Duodenal mucosa (tissue), 2 donors: ENCODE results near the gene POLR1A.

Source experiments
- H3K27ac ChIP-seq: one replicate; pipeline ENCODE4 v1.7.0; 2013; ENCODE audit warnings: low read depth, low read length
- H3K27me3 ChIP-seq, 2 donors: one replicate each; pipeline ENCODE4 v1.7.0; 2013; ENCODE audit warnings: low read length in 2 of 2, control low read depth in 1 of 2; ENCODE audit not compliant: insufficient read depth in 2 of 2, control insufficient read depth in 1 of 2
- H3K36me3 ChIP-seq, 2 donors: one replicate each; pipeline ENCODE4 v1.7.0; 2013; ENCODE audit warnings: low read length in 2 of 2, control low read depth in 1 of 2; ENCODE audit not compliant: insufficient read depth in 2 of 2, control insufficient read depth in 1 of 2
- H3K4me1 ChIP-seq, 2 donors: one replicate each; pipeline ENCODE4 v1.7.0; 2013; ENCODE audit warnings: low read length in 2 of 2, control low read depth in 1 of 2; ENCODE audit not compliant: insufficient read depth in 2 of 2, control insufficient read depth in 1 of 2
- H3K4me3 ChIP-seq, 2 donors: one replicate each; pipeline ENCODE4 v1.7.0; 2013; ENCODE audit warnings: low read length in 2 of 2, low read depth in 1 of 2
- H3K9ac ChIP-seq, 2 donors: one replicate each; pipeline ENCODE4 v1.7.0; 2013; ENCODE audit warnings: low read length in 2 of 2, low read depth in 1 of 2
- H3K9me3 ChIP-seq, 2 donors: one replicate each; pipeline ENCODE4 v1.7.0; 2013; ENCODE audit warnings: low read length in 2 of 2, control low read depth in 1 of 2; ENCODE audit not compliant: control insufficient read depth in 1 of 2

POLR1A gene

DNA sequence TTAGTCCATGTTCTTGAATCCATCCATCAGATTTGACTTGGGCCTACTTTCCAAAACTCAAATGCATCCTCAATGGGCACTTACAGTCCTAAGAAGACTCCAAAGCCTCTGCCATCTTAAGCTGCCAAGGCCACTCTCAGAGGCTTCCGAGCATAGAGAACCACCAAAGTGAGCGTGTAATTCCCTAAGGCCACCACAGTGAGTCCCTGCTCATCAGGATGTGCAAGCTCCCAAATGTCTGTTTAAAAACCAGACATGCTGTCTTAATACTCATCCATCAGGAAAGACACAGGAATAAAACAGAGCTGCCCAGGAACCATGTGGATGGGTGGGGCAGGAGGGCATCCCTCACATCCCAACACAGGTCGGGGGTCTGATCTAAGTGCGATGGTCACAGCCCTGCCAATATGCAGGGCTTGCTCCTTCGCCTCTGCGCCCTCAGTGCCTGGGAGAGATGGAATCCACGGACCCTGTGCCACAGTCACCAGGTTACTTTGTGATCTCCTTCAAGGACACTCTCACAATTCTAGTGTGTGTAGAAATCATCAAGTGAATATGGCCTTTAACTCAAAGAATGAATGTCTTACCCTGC, 80.4 kb downstream of the POLR1A start:
- Histone ChIP-seq H3K9ac (no peak overlapping the region), H3K27ac (no peak overlapping the region), H3K36me3 (peaks cover 32 to 51% of the 10 kb centered on the region in 2 donors), H3K9me3 (no peaks in the 10 kb centered on the region), H3K4me1 (no peaks in the 10 kb centered on the region), H3K4me3 (no peak overlapping the region), H3K27me3 (no peaks in the 10 kb centered on the region)

DNA sequence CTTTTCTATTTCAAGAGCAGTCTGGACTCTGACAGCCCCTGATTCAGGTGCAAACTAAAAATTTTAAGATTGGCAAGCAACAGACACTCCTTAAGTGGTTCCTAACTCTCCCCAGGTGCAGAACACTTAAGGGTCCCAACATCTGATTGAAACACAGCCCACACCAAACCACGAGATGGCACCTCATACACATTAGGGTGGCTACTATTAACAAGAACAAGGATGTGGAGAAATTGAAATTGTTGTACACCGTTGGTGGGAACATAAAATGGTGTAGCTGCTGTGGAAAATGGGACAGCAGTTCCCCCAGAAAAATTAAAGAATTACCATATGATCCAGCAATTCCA, 82.3 kb downstream of the POLR1A start:
- no peaks in the 10 kb centered on the region for H3K27me3 ChIP-seq
- H3K36me3 ChIP-seq, result peaks cover 24 to 33% of the 10 kb centered on the region in 2 donors
- H3K27ac ChIP-seq, result no peak overlapping the region
- H3K4me3 ChIP-seq, result no peak overlapping the region
- no peaks in the 10 kb centered on the region for H3K9me3 ChIP-seq
- H3K9ac ChIP-seq, result no peak overlapping the region
- no peaks in the 10 kb centered on the region for H3K4me1 ChIP-seq

GRCh38 chr2:86022661-86023365, 82.9 kb downstream of the POLR1A start:
- Histone ChIP-seq H3K9ac (no peak overlapping the region), H3K27ac (no peak overlapping the region)

DNA sequence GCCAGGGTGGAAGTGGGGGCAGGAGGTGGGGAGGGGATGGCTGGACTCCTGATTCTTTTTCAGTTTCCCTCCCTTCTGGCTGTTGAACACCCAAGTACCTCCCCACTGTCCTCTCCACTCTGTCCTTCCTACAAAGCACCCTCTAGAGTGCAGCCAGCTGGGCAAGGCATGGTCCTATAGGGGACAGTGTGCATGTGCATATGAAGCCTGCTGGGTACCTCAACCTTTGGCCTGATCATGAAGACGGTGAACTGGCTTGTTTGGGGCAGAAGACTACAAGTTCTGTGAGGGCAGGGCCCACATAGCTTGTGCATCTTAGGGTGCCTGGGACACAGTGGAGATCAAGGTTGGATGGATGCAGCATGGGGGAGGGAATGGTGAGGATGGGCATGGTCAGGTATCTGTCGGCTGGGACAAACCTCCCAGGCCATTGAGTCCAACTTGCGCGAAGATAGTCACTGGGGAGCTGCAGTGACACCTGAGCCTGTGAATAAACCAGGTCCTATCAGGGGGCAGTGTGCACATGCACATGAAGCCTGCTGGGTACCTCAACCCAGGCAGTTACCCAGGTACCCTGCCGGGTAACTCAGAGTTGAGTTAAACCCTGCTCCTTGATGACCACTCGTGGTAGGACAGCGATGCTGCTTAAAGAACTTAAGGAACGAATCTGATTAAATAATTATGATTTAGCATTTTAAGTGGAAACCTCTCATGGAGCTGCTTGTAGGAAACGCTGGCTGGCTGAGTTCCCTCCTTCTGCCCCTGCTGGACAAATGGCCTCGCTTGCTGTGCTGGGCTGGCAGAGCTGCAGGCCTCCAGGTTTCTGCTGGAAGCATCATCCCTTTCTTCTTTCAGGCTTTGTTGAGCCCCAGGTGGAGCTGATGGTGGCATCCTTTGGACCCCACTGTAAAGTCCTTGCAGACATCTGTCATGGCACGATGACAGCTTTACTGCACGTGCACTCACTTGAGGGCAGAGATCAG, 84.0 kb downstream of the POLR1A start:
- no peak overlapping the region for H3K27ac ChIP-seq
- H3K4me1 ChIP-seq, result peaks cover 0 to 4% of the 10 kb centered on the region in 2 donors
- no peaks in the 10 kb centered on the region for H3K9me3 ChIP-seq
- H3K4me3 ChIP-seq, result no peak overlapping the region
- no peak overlapping the region for H3K9ac ChIP-seq
- H3K36me3 ChIP-seq, result peaks cover 11 to 17% of the 10 kb centered on the region in 2 donors
- no peaks in the 10 kb centered on the region for H3K27me3 ChIP-seq

More at GRCh38 chr2:86022661-86023365, 82.9 kb downstream of the POLR1A start:
- Histone ChIP-seq H3K4me3 (no peak overlapping the region), H3K9me3 (no peaks in the 10 kb centered on the region), H3K36me3 (peaks cover 18 to 28% of the 10 kb centered on the region in 2 donors), H3K4me1 (no peaks in the 10 kb centered on the region), H3K27me3 (no peaks in the 10 kb centered on the region)

DNA sequence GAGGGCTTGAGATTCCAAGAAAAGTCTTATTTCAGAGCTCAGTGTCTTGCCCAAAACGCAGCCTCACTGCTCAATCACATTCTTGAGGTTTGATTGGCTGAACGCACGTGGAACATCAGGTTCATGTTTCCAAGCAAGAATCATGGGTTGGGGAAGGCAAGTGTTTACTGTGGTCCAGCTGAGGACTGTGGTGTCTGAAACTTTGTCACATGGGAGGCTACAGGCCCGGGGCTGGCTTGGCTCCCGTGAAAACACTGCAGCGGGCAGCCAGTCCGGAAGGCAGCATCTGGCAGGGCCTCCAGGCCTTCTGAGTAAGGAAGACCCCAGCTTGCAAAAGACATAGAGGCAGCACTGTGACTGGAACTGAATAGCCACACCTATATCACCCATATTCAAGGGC, 84.7 kb downstream of the POLR1A start:
- Histone ChIP-seq H3K36me3 (peaks cover 8 to 10% of the 10 kb centered on the region in 2 donors), H3K4me1 (peaks cover 0 to 4% of the 10 kb centered on the region in 2 donors), H3K27me3 (no peaks in the 10 kb centered on the region), H3K9me3 (no peaks in the 10 kb centered on the region), H3K27ac (no peak overlapping the region), H3K4me3 (no peak overlapping the region), H3K9ac (no peak overlapping the region)

- H3K4me1 ChIP-seq, result peaks cover 0 to 4% of the 10 kb centered on the region in 2 donors
- no peak overlapping the region for H3K27ac ChIP-seq
- H3K9me3 ChIP-seq, result no peaks in the 10 kb centered on the region
- H3K36me3 ChIP-seq, result no peaks in the 10 kb centered on the region
- no peaks in the 10 kb centered on the region for H3K27me3 ChIP-seq
- H3K4me3 ChIP-seq, result no peak overlapping the region
- H3K9ac ChIP-seq, result no peak overlapping the region
Measured at GRCh38 chr2:86019121-86019520, 86.6 kb downstream of the POLR1A start.

DNA sequence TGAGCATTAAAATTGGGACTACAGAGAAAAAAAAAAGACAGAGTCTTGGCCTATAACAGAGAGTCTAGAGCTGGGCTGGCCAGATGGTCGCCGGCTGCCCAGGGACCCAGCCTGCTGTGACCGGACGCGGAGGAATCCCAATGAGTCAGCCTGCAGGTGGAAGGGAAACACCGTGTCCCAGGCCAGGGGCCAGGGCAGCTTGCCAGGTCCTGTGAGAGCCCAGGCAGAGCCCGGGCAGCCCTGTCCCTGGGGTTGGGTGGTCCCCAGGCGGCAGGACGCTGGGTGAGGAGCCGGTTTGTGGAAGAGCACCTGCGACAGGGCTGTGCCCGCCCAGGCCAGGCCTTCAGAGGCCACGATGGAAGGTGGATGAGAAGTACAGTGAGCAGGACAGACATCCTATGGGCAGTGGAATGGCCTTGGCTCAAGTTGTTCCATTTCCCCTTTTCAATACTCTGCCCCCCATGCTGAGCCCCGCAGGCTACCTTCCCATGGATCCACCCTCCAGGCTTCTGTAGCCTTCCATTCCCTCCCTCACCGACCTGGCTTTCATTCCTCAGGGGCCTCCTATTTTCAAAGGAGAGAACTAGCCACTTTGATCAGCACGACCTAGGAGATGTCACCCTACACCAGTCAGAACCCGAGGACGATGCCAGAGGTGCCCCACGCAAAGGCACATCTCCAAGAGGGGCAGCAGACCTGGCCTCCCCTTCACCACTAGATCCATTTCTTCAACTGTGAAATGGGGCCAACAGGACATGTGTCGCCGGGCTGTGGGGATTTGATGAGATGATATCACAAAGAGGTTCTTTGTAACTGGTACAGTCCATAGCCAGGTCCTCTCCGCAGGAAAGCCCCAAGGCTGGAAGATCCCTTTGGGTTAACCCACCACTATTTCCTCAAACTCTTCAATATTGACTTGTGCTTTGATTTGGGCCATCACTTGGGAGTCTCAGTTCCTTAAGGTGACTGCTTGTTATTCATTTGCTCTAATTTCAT, 87.5 kb downstream of the POLR1A start:
- Histone ChIP-seq H3K27me3 (no peaks in the 10 kb centered on the region), H3K4me3 (no peak overlapping the region), H3K9ac (no peak overlapping the region), H3K9me3 (no peaks in the 10 kb centered on the region), H3K36me3 (no peaks in the 10 kb centered on the region), H3K4me1 (peaks cover 0 to 4% of the 10 kb centered on the region in 2 donors), H3K27ac (no peak overlapping the region)

GRCh38 chr2:86016581-86016980, 89.1 kb downstream of the POLR1A start:
- Histone ChIP-seq H3K4me1 (peaks cover 0 to 4% of the 10 kb centered on the region in 2 donors), H3K9ac (no peak overlapping the region), H3K27me3 (no peaks in the 10 kb centered on the region), H3K4me3 (no peak overlapping the region), H3K36me3 (no peaks in the 10 kb centered on the region), H3K27ac (no peak overlapping the region), H3K9me3 (no peaks in the 10 kb centered on the region)

GRCh38 chr2:86015699-86016098, 90.0 kb downstream of the POLR1A start:
- Histone ChIP-seq H3K27ac (no peak overlapping the region), H3K4me3 (no peak overlapping the region), H3K9ac (no peak overlapping the region), H3K4me1 (peaks cover 0 to 4% of the 10 kb centered on the region in 2 donors), H3K9me3 (no peaks in the 10 kb centered on the region), H3K27me3 (no peaks in the 10 kb centered on the region), H3K36me3 (no peaks in the 10 kb centered on the region)
